Measurements from ENCODE around the gene GPR161.

DNA sequence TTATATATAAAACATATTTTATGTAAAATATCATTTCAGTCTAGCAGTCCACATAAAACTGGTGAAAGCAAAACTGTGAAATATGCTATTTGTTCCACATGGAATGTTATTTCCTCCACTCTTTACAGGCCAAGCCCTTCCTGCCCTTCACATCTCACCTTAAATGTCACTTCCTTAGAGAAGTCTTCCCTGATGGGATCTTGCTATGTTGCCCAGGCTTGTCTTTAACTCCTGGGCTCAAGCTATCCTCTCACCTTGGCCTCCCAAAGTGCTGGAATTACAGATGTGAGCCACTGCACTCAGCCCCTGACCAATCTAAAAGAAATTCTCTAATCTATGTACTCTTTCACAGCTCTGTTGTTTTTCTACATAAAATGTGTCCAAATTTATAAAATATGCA is 2.3 kb upstream of the GPR161 start:
- TF ChIP-seq, protein P1, sequence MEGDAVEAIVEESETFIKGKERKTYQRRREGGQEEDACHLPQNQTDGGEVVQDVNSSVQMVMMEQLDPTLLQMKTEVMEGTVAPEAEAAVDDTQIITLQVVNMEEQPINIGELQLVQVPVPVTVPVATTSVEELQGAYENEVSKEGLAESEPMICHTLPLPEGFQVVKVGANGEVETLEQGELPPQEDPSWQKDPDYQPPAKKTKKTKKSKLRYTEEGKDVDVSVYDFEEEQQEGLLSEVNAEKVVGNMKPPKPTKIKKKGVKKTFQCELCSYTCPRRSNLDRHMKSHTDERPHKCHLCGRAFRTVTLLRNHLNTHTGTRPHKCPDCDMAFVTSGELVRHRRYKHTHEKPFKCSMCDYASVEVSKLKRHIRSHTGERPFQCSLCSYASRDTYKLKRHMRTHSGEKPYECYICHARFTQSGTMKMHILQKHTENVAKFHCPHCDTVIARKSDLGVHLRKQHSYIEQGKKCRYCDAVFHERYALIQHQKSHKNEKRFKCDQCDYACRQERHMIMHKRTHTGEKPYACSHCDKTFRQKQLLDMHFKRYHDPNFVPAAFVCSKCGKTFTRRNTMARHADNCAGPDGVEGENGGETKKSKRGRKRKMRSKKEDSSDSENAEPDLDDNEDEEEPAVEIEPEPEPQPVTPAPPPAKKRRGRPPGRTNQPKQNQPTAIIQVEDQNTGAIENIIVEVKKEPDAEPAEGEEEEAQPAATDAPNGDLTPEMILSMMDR (conservative IDR thresholded peaks at IDR 0.05; ENCODE audit: low read length) = no peak
- no peak for TF ChIP-seq EZH2phosphoT487 (IDR thresholded peaks at IDR 0.05; ENCODE audit: borderline replicate concordance)
